Central memory CD8-positive, alpha-beta T cell (primary cell): ENCODE results near the gene CTXN3.
"Not testable (repeated sequence)": the region's sequence is repeated elsewhere in the genome, so short reads cannot be mapped to it uniquely, and the experiment has no call there.

Source experiments
- ATAC-seq: fragments of 150-1000 bp; cut with Tn5 transposase; replicated peaks from 2 replicates; pipeline ENCODE4 v1.10.0; 2022; ENCODE audit warnings: mild to moderate bottlenecking, moderate FRiP score, moderate number of reproducible peaks; ENCODE audit not compliant: poor library complexity, severe bottlenecking; ENCODE audit errors: extremely low read depth
- DNase-seq, 2 donors: peaks; one replicate each; pipeline ENCODE4 v3.0.0; 2021; ENCODE audit warnings: low spot score in 2 of 2
- H3K27ac Mint-ChIP-seq: one replicate; pipeline ENCODE4 v1.8.0; 2022; ENCODE audit warnings: low read depth, mild to moderate bottlenecking, moderate library complexity, mixed read lengths
- H3K27me3 Mint-ChIP-seq: one replicate; pipeline ENCODE4 v1.8.0; 2022; ENCODE audit warnings: mixed read lengths
- H3K36me3 Mint-ChIP-seq: one replicate; pipeline ENCODE4 v1.8.0; 2022; ENCODE audit warnings: mild to moderate bottlenecking, moderate library complexity, mixed read lengths; ENCODE audit not compliant: insufficient read depth
- H3K4me1 Mint-ChIP-seq: one replicate; pipeline ENCODE4 v1.8.0; 2022; ENCODE audit warnings: mixed read lengths
- H3K4me3 Mint-ChIP-seq: one replicate; pipeline ENCODE4 v1.8.0; 2022; ENCODE audit warnings: mild to moderate bottlenecking, moderate library complexity, mixed read lengths
- H3K9me3 Mint-ChIP-seq: one replicate; pipeline ENCODE4 v1.8.0; 2022; ENCODE audit warnings: mixed read lengths

CTXN3 gene

GRCh38 chr5:127660047-127660733, 11.3 kb downstream of the CTXN3 start:
- Mint-ChIP-seq H3K9me3 (no peaks in the 10 kb centered on the region), H3K36me3 (peaks cover 3% of the 10 kb centered on the region), H3K27me3 (peaks cover 20% of the 10 kb centered on the region), H3K4me3 (no peak overlapping the region), H3K27ac (no peak overlapping the region), H3K4me1 (no peaks in the 10 kb centered on the region)
- ATAC-seq, result no peak
- no peak for DNase-seq

DNA sequence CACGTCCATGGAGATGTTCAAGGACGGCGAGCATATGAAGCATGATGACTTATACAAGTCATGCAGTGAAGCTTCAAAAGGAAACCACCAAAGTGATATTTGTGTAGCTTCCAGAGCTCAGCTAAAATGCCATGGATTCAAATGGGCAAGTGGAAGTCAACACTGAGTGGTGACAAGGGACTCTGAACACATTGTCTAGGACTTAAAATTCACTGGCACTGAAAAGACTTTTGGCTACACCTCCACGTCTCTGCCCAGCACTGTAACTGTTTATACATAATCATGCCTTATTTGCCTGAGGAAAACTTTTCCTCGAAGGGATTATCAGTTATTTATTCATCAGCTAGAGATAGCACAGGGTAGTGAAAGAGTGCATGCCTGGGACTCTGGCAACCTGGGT, 15.2 kb downstream of the CTXN3 start:
- Mint-ChIP-seq H3K9me3 (no peaks in the 10 kb centered on the region), H3K36me3 (peaks cover 1% of the 10 kb centered on the region), H3K4me3 (no peak overlapping the region), H3K4me1 (no peaks in the 10 kb centered on the region), H3K27ac (no peak overlapping the region), H3K27me3 (peaks cover 14% of the 10 kb centered on the region)
- no peak for DNase-seq
- no peak for ATAC-seq

- no peak for DNase-seq
These were observed 16.8 kb downstream of the CTXN3 start for GRCh38 chr5:127665641-127666040.

GRCh38 chr5:127666043-127666716, 17.3 kb downstream of the CTXN3 start:
- Mint-ChIP-seq H3K9me3 (no peaks in the 10 kb centered on the region), H3K36me3 (peaks cover 1% of the 10 kb centered on the region), H3K4me3 (no peak overlapping the region), H3K4me1 (no peaks in the 10 kb centered on the region), H3K27ac (no peak overlapping the region), H3K27me3 (peaks cover 14% of the 10 kb centered on the region)
- ATAC-seq (no peak), DNase-seq (no peak)

More at GRCh38 chr5:127665641-127666040, 16.8 kb downstream of the CTXN3 start:
- Mint-ChIP-seq H3K27me3 (peaks cover 14% of the 10 kb centered on the region), H3K4me3 (no peak overlapping the region), H3K27ac (no peak overlapping the region), H3K4me1 (no peaks in the 10 kb centered on the region), H3K36me3 (peaks cover 1% of the 10 kb centered on the region), H3K9me3 (no peaks in the 10 kb centered on the region)
- ATAC-seq, result no peak

- H3K36me3 Mint-ChIP-seq, result peaks cover 1% of the 10 kb centered on the region
- no peak overlapping the region for H3K27ac Mint-ChIP-seq
- H3K4me3 Mint-ChIP-seq, result no peak overlapping the region
- ATAC-seq (no peak), DNase-seq (no peak)
- H3K27me3 Mint-ChIP-seq, result peaks cover 11% of the 10 kb centered on the region
- no peaks in the 10 kb centered on the region for H3K9me3 Mint-ChIP-seq
- no peaks in the 10 kb centered on the region for H3K4me1 Mint-ChIP-seq
These were observed 19.0 kb downstream of the CTXN3 start for GRCh38 chr5:127667926-127668325.

GRCh38 chr5:127671218-127671617, 22.3 kb downstream of the CTXN3 start:
- H3K9me3 Mint-ChIP-seq, result no peaks in the 10 kb centered on the region
- no peak overlapping the region for H3K27ac Mint-ChIP-seq
- no peaks in the 10 kb centered on the region for H3K4me1 Mint-ChIP-seq
- DNase-seq, result no peak
- H3K27me3 Mint-ChIP-seq, result no peaks in the 10 kb centered on the region
- ATAC-seq, result no peak
- no peak overlapping the region for H3K4me3 Mint-ChIP-seq
- no peaks in the 10 kb centered on the region for H3K36me3 Mint-ChIP-seq

DNA sequence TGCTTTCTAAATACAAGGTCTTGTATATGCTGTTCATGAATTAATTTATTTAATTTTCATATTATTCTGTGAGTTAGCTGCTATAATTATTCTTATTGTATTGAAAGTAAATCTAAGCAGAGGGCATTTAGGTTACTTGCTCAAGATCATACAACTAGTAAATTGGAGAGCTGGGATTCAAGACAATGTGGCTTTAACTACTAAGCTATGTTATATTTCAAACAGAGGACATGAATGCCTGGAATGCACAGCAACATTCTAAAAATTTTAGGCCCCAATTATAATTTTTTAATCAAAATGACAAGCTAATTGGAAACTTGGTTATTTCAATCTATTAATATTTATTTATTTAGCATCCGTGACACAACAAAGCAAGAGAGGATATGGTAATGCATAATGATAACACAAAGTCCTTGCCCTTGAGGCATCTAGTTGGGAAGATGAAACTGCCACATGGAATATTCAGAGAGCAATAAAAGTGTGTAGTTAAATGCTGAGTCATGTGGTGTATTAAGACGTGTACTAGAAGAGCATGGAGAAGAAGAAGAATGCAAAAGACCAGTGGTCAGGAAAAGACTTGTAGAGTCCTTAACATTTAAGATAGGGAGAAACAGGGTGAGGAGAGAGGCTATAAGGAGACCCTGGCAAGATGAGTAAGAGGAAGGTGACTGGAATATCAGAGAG, 24.4 kb downstream of the CTXN3 start:
- Mint-ChIP-seq H3K27ac (no peak overlapping the region), H3K27me3 (no peaks in the 10 kb centered on the region), H3K36me3 (no peaks in the 10 kb centered on the region), H3K9me3 (no peaks in the 10 kb centered on the region), H3K4me3 (no peak overlapping the region), H3K4me1 (no peaks in the 10 kb centered on the region)
- no peak for ATAC-seq
- no peak for DNase-seq

- DNase-seq, H3K9me3 Mint-ChIP-seq, H3K4me3 Mint-ChIP-seq, H3K36me3 Mint-ChIP-seq, H3K27me3 Mint-ChIP-seq, H3K4me1 Mint-ChIP-seq, H3K27ac Mint-ChIP-seq, ATAC-seq: not testable (repeated sequence)
These were observed 28.1 kb downstream of the CTXN3 start for GRCh38 chr5:127676951-127677350.

DNA sequence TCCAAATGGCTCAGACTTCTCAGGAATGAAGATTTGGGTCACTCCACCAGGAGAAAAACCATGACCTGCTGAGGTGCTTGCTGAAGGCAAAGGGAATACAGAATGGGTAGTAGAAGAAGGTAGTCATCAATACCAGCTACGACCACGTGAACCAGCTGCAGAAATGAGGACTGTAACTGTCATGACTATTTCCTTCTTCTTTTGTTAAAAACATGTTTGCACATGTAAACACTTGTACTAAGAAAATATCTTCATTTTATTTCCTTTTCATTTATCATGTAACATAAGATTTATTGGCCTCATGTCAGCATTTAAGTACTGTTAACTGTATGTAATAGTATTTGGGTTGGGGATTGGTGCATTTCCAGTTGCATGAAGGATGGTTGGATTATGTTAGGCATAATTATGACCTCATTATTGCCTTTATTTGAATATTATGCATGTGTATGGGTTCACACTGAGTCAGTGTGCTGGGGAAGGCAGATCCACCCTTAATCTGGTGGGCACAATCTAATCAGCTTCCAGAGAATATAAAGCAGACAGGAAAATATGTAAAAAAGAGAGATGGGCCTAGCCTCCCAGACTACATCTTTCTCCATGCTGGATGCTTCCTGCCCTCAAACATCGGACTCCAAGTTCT, 30.9 kb downstream of the CTXN3 start:
- not testable (repeated sequence) for H3K4me1 Mint-ChIP-seq, H3K27me3 Mint-ChIP-seq, H3K36me3 Mint-ChIP-seq, H3K4me3 Mint-ChIP-seq, H3K9me3 Mint-ChIP-seq, DNase-seq, ATAC-seq, H3K27ac Mint-ChIP-seq

- Mint-ChIP-seq H3K9me3 (no peaks in the 10 kb centered on the region), H3K36me3 (no peaks in the 10 kb centered on the region), H3K4me1 (no peaks in the 10 kb centered on the region), H3K4me3 (no peak overlapping the region), H3K27ac (no peak overlapping the region), H3K27me3 (peaks cover 7% of the 10 kb centered on the region)
- ATAC-seq (no peak), DNase-seq (no peak)
These were observed 31.7 kb downstream of the CTXN3 start for GRCh38 chr5:127680595-127680994.

DNA sequence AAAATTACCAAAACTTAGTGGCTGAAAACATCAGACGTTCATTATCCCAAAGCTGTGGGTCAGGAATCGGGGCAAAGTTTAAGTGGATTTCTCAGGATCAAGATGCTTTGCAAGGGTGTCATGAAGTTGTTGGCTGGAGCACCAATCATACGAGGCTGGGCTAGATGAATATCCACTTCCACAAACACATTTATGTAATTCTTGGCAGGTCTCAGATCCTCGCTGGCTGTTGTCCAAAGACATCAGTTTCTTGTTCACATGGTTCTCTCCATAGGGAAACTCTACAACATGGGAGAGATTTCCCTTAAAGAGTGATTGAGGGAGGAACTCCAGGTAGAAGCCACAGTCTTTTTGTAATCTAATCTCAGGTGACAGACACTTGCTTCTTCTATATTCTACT, 34.1 kb downstream of the CTXN3 start:
- ATAC-seq (no peak), DNase-seq (no peak)
- Mint-ChIP-seq H3K4me1 (no peaks in the 10 kb centered on the region), H3K27ac (no peak overlapping the region), H3K36me3 (no peaks in the 10 kb centered on the region), H3K4me3 (no peak overlapping the region), H3K27me3 (peaks cover 7% of the 10 kb centered on the region), H3K9me3 (no peaks in the 10 kb centered on the region)

GRCh38 chr5:127684726-127685467, 36.0 kb downstream of the CTXN3 start:
- Mint-ChIP-seq H3K4me3 (no peak overlapping the region), H3K36me3 (no peaks in the 10 kb centered on the region), H3K27ac (no peak overlapping the region), H3K9me3 (no peaks in the 10 kb centered on the region), H3K4me1 (no peaks in the 10 kb centered on the region), H3K27me3 (peaks cover 7% of the 10 kb centered on the region)
- ATAC-seq (no peak), DNase-seq (no peak)
